Neural crest cell (in vitro differentiated cells): ENCODE measurements around the gene RAP1GAP2. TPM values are rescaled to one million over a fixed set of nuclear protein-coding genes. Genes with fewer than 3 reads are reported as not detected.

Experiments used
- DNase-seq: peaks from one replicate; pipeline ENCODE4 v3.0.0; 2021; ENCODE audit warnings: low read depth, mixed read lengths, low spot score
- H3K27ac Mint-ChIP-seq: one replicate; pipeline ENCODE4 v1.8.0; 2021; ENCODE audit warnings: mild to moderate bottlenecking, mixed read lengths; ENCODE audit not compliant: unreplicated experiment
- H3K27me3 Mint-ChIP-seq: 2 replicates; pipeline ENCODE4 v1.8.0; 2021; ENCODE audit warnings: low read depth, mild to moderate bottlenecking, mixed read lengths
- H3K36me3 Mint-ChIP-seq: 2 replicates; pipeline ENCODE4 v1.8.0; 2021; ENCODE audit warnings: low read depth, mild to moderate bottlenecking, mixed read lengths
- H3K4me1 Mint-ChIP-seq: 2 replicates; pipeline ENCODE4 v1.8.0; 2021; ENCODE audit warnings: mixed read lengths
- H3K4me3 Mint-ChIP-seq: one replicate; pipeline ENCODE4 v1.8.0; 2021; ENCODE audit warnings: mild to moderate bottlenecking, mixed read lengths
- H3K9me3 Mint-ChIP-seq: 2 replicates; pipeline ENCODE4 v1.8.0; 2021; ENCODE audit warnings: mixed read lengths
- CTCF ChIP-seq: fragments of 200-600 bp; sonication (generic); conservative IDR thresholded peaks from 2 replicates; pipeline ENCODE4 v1.5.0; 2021; ENCODE audit warnings: antibody characterized with exemption, mild to moderate bottlenecking
- long read RNA-seq: library from polyadenylated mRNA; unstranded; transcript quantifications from one replicate; pipeline ENCODE4 v2.0.0, GENCODE V29; 2020
- total RNA-seq: library from RNA; stranded (reverse); gene quantifications from 2 replicates; pipeline ENCODE4 v1.2.1, GENCODE V29; 2021

The RAP1GAP2 gene
- total RNA-seq: 0.84 and 1.0 TPM in 2 replicates
- long read RNA-seq: 0 reads

GRCh38 chr17:2796164-2797125 lies at the start of gene RAP1GAP2:
Gene RAP1GAP2, plus strand, starts transcription at chr17:2796438. Its CDS starts 90 bp downstream, at chr17:2796528.
- no peak for DNase-seq
- Mint-ChIP-seq H3K9me3 (no peaks in the 10 kb centered on the region), H3K27ac (peak within 1 kb of the TSS; percentile 60), H3K27me3 (peaks cover 8% of the 10 kb centered on the region), H3K4me1 (no peaks in the 10 kb centered on the region), H3K36me3 (no peaks in the 10 kb centered on the region), H3K4me3 (no peak within 1 kb of the TSS)
- no peak for TF ChIP-seq CTCF

GRCh38 chr17:2749058-2749783 lies 47.0 kb upstream of the RAP1GAP2 start, which contains the start of gene CCDC92B:
Gene CCDC92B, minus strand, starts transcription at chr17:2749652. Its CDS starts 14,507 bp downstream, at chr17:2735145.
- Mint-ChIP-seq H3K4me1 (peaks cover 14% of the 10 kb centered on the region), H3K27me3 (peaks cover 86% of the 10 kb centered on the region), H3K36me3 (no peaks in the 10 kb centered on the region), H3K4me3 (peak within 1 kb of the TSS; percentile 27), H3K9me3 (no peaks in the 10 kb centered on the region), H3K27ac (no peak within 1 kb of the TSS)
- DNase-seq: no peak
- no peak for TF ChIP-seq CTCF

- H3K36me3 Mint-ChIP-seq: no peaks in the 10 kb centered on the region
- no peak overlapping the region for H3K4me3 Mint-ChIP-seq
- no peak for TF ChIP-seq CTCF
- H3K27ac Mint-ChIP-seq: no peak overlapping the region
- peak; percentile 86 for DNase-seq
- H3K9me3 Mint-ChIP-seq: no peaks in the 10 kb centered on the region
- H3K27me3 Mint-ChIP-seq: peaks cover 87% of the 10 kb centered on the region
- peaks cover 11% of the 10 kb centered on the region for H3K4me1 Mint-ChIP-seq
These were observed 46.5 kb upstream of the RAP1GAP2 start for GRCh38 chr17:2749784-2750181.

GRCh38 chr17:2750721-2751120 lies 45.5 kb upstream of the RAP1GAP2 start:
- Mint-ChIP-seq H3K4me1 (peaks cover 3% of the 10 kb centered on the region), H3K36me3 (no peaks in the 10 kb centered on the region), H3K9me3 (no peaks in the 10 kb centered on the region), H3K27me3 (peaks cover 85% of the 10 kb centered on the region), H3K27ac (no peak overlapping the region), H3K4me3 (no peak overlapping the region)
- no peak for DNase-seq
- no peak for TF ChIP-seq CTCF

DNA sequence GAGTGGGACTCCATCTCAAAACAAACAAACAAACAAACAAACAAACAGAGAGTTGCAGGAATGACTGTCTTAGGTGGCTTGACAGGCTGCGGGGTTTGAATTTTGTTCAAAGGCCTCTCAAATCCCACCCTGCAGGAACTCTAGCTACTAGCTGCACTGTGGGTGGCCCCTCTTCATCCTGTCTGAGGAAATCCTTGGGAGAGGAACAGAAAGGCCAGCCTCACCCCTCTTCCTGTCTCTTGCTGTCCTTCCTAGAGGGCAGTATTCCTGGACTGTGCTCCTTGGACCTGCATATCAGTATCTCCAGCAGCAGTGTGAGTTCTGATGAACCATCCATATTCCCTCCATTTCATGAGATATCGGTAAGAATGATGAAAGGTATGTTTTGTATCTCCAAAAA lies 44.7 kb upstream of the RAP1GAP2 start:
- Mint-ChIP-seq H3K27ac (no peak overlapping the region), H3K9me3 (no peaks in the 10 kb centered on the region), H3K4me1 (peaks cover 2% of the 10 kb centered on the region), H3K27me3 (peaks cover 85% of the 10 kb centered on the region), H3K36me3 (no peaks in the 10 kb centered on the region), H3K4me3 (no peak overlapping the region)
- TF ChIP-seq CTCF: no peak
- no peak for DNase-seq
